GM21786 (cell line): ENCODE measurements around the gene SLC16A2.

ENCODE experiments used
- ATAC-seq: cut with Tn5 transposase; IDR thresholded peaks from one replicate; pipeline ENCODE4 v1.9.1; 2021; ENCODE audit not compliant: unreplicated experiment

SLC16A2 gene

GRCh38 chrX:74535408-74536151 lies 114.3 kb downstream of the SLC16A2 start:
- ATAC-seq, result peak; percentile 34

- ATAC-seq, result peak; percentile 51
These were observed 115.0 kb downstream of the SLC16A2 start for GRCh38 chrX:74536152-74536831.

GRCh38 chrX:74536832-74537371 lies 115.6 kb downstream of the SLC16A2 start:
- peak; percentile 24 for ATAC-seq

GRCh38 chrX:74540635-74541249 lies 119.4 kb downstream of the SLC16A2 start:
- no peak for ATAC-seq

- ATAC-seq, result no peak
These were observed 124.7 kb downstream of the SLC16A2 start for GRCh38 chrX:74545880-74546523.

GRCh38 chrX:74546984-74547383 lies 125.7 kb downstream of the SLC16A2 start:
- no peak for ATAC-seq

- ATAC-seq, result peak; percentile 93
These were observed 129.1 kb downstream of the SLC16A2 start for GRCh38 chrX:74550295-74550802.

- no peak for ATAC-seq
These were observed 130.6 kb downstream of the SLC16A2 start for GRCh38 chrX:74551934-74552333.

GRCh38 chrX:74557378-74557777 lies 136.1 kb downstream of the SLC16A2 start:
- ATAC-seq, result no peak

- ATAC-seq, result no peak
These were observed 156.8 kb downstream of the SLC16A2 start for GRCh38 chrX:74578137-74578536.

- ATAC-seq, result no peak
These were observed 158.4 kb downstream of the SLC16A2 start for GRCh38 chrX:74579597-74580198.
